HEK293T (cell line): ENCODE measurements around the gene GPD1L.

Experiments used
- ARNT ChIP-seq: fragments of 450-650 bp; IDR thresholded peaks from 2 replicates; pipeline ENCODE4 v1.6.1; 2017; ENCODE audit warnings: mild to moderate bottlenecking
- BHLHE40 ChIP-seq: fragments of 450-650 bp; IDR thresholded peaks from 2 replicates; pipeline ENCODE4 v1.6.1; 2016; ENCODE audit warnings: mild to moderate bottlenecking, moderate library complexity, borderline replicate concordance
- FOXA1 ChIP-seq: fragments of 450-650 bp; IDR thresholded peaks from 2 replicates; pipeline ENCODE4 v1.6.1; 2016; ENCODE audit warnings: mild to moderate bottlenecking
- FOXK2 ChIP-seq: fragments of 450-650 bp; IDR thresholded peaks from 2 replicates; pipeline ENCODE4 v1.6.1; 2016; ENCODE audit warnings: mild to moderate bottlenecking
- HDGF ChIP-seq: fragments of 450-650 bp; IDR thresholded peaks from 2 replicates; pipeline ENCODE4 v1.6.1; 2017; ENCODE audit warnings: antibody characterized with exemption, borderline replicate concordance
- L3MBTL2 ChIP-seq: fragments of 450-650 bp; conservative IDR thresholded peaks from 2 replicates; pipeline ENCODE4 v1.6.1; 2016; ENCODE audit warnings: mild to moderate bottlenecking
- NFRKB ChIP-seq: fragments of 450-650 bp; IDR thresholded peaks from 2 replicates; pipeline ENCODE4 v1.6.1; 2016; ENCODE audit warnings: mild to moderate bottlenecking, moderate library complexity
- PKNOX1 ChIP-seq: fragments of 450-650 bp; IDR thresholded peaks from 2 replicates; pipeline ENCODE4 v1.6.1; 2016
- SP1 ChIP-seq: fragments of 450-650 bp; IDR thresholded peaks from 2 replicates; pipeline ENCODE4 v1.6.1; 2017
- SUZ12 ChIP-seq: fragments of 450-650 bp; IDR thresholded peaks from 2 replicates; pipeline ENCODE4 v1.6.1; 2016; ENCODE audit warnings: mild to moderate bottlenecking

DNA sequence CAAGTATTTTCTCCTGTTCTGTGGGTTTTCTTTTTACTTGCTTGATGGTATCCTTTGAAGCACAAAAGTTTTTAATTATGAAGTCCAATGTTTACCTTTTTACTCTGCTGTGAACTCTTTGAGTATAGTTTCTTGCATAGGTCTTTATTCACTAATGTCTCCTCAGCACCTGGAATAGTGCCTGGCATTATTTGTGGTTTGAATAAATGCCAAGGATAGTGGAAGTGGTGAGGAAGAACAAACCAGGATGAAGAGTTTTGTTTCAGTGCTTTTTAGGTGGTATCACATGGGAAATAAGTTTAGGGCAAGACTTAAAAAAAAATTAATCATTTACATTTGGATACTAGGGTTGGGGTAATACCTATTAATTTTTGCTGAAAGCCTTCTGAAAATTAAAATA lies 25.7 kb downstream of the GPD1L start:
- no peak for TF ChIP-seq FOXA1
- TF ChIP-seq ARNT: no peak
- no peak for TF ChIP-seq SP1
- TF ChIP-seq BHLHE40: no peak
- no peak for TF ChIP-seq L3MBTL2
- no peak for TF ChIP-seq FOXK2
- no peak for TF ChIP-seq PKNOX1
- TF ChIP-seq NFRKB: no peak
- TF ChIP-seq HDGF: no peak
- TF ChIP-seq SUZ12: no peak
